Right ventricle myocardium inferior (tissue), 1 donor: Measurements from ENCODE around the gene RNF41. TPM values are rescaled to one million over a fixed set of nuclear protein-coding genes. Genes with fewer than 3 reads are reported as not detected.

Source experiments
- ATAC-seq: fragments of 200-7000 bp; cut with Tn5 transposase; one replicate; pipeline ENCODE4 v1.9.1; 2020; ENCODE audit warnings: mild to moderate bottlenecking, moderate library complexity
- DNase-seq: peaks from one replicate; pipeline ENCODE4 v3.0.0; 2021; ENCODE audit errors: missing footprints
- intact Hi-C: fragments of 100-400 bp; cut with DNase I; formaldehyde crosslinking; loops from one replicate; pipeline ENCODE4 v1.11.0; 2022
- total RNA-seq: library from RNA; stranded (reverse); fragmentation: NEBNext Ultra II Directional; extraction: Animal tissue kit (Norgen Biotek cat#: 25700); gene quantifications from one replicate; pipeline ENCODE4 v1.2.1, GENCODE V29; 2021
- donor health status: DM: no; HTN: yes; CAD: no; lungs with severe emphysema.

Gene RNF41
- total RNA-seq, 1 donor from 2014 or later: 53.8 TPM

- ATAC-seq: no peak
- no peak for DNase-seq
- intact Hi-C loops: no loop called here
Measured at GRCh38 chr12:56252649-56253048, 30.9 kb upstream of the RNF41 start.

GRCh38 chr12:56248711-56249110 lies 27.0 kb upstream of the RNF41 start:
- peak; percentile 16 for DNase-seq

GRCh38 chr12:56247923-56248322 lies 26.2 kb upstream of the RNF41 start:
- intact Hi-C loops: no loop called here
- peak; percentile 50 for DNase-seq
- ATAC-seq: no peak

More at GRCh38 chr12:56248711-56249110, 27.0 kb upstream of the RNF41 start:
- no peak for ATAC-seq
- intact Hi-C loops: no loop called here

GRCh38 chr12:56244494-56244893 lies 22.8 kb upstream of the RNF41 start:
- ATAC-seq: no peak
- no peak for DNase-seq
- intact Hi-C loops: no loop called here

GRCh38 chr12:56243731-56244181 lies 22.0 kb upstream of the RNF41 start:
- ATAC-seq (peak; percentile 35), DNase-seq (no peak)
- intact Hi-C loops: no loop called here

GRCh38 chr12:56242986-56243385 lies 21.3 kb upstream of the RNF41 start:
- DNase-seq: peak; percentile 62
- ATAC-seq: no peak
- intact Hi-C loops: no loop called here

GRCh38 chr12:56241424-56242303 lies 19.9 kb upstream of the RNF41 start:
- ATAC-seq (no peak), DNase-seq (peak; percentile 48)
- intact Hi-C loops: no loop called here

GRCh38 chr12:56237552-56237951 lies 15.8 kb upstream of the RNF41 start:
- intact Hi-C loops: no loop called here
- ATAC-seq: no peak
- peak; percentile 44 for DNase-seq

GRCh38 chr12:56236985-56237384 lies 15.3 kb upstream of the RNF41 start:
- no peak for DNase-seq
- intact Hi-C loops: no loop called here
- no peak for ATAC-seq

- peak; percentile 7 for DNase-seq
- intact Hi-C loops: no loop called here
Measured at GRCh38 chr12:56236091-56236490, 14.4 kb upstream of the RNF41 start.

GRCh38 chr12:56234746-56235436 lies 13.2 kb upstream of the RNF41 start:
- no peak for ATAC-seq
- DNase-seq: peak; percentile 25
- intact Hi-C loops: no loop called here

More at GRCh38 chr12:56236091-56236490, 14.4 kb upstream of the RNF41 start:
- no peak for ATAC-seq

GRCh38 chr12:56231184-56231582 lies 9.5 kb upstream of the RNF41 start:
- intact Hi-C loops: no loop called here
- DNase-seq (peak; percentile 60), ATAC-seq (no peak)

- ATAC-seq (no peak), DNase-seq (peak; percentile 15)
- intact Hi-C loops: no loop called here
Measured at GRCh38 chr12:56230432-56231183, 8.9 kb upstream of the RNF41 start.

GRCh38 chr12:56229916-56230431 lies 8.3 kb upstream of the RNF41 start, which contains the start of gene SLC39A5:
Gene SLC39A5 (plus strand): TSS chr12:56230051. CDS start chr12:56231275, 1,224 bp downstream.
- DNase-seq: peak; percentile 2
- intact Hi-C loops: no loop called here
- no peak for ATAC-seq

GRCh38 chr12:56229082-56229481 lies 7.4 kb upstream of the RNF41 start:
- intact Hi-C loops: no loop called here
- DNase-seq: peak; percentile 11
- no peak for ATAC-seq

- DNase-seq (no peak), ATAC-seq (no peak)
- intact Hi-C loops: loop anchor here (1.0 to 5.0 kb wide), 4 partner anchors 32 to 106 kb away; partner anchors contain the start of genes ANKRD52 and CS
Measured at GRCh38 chr12:56224954-56225353, 3.2 kb upstream of the RNF41 start.

- DNase-seq (peak; percentile 99), ATAC-seq (peak; percentile 87)
- intact Hi-C loops: loop anchor here (1.0 to 5.0 kb wide), 4 partner anchors 31 to 105 kb away; partner anchors contain the start of genes ANKRD52 and CS
Measured at GRCh38 chr12:56224102-56224701, 2.5 kb upstream of the RNF41 start, which contains the start of gene NABP2. Gene NABP2 (plus strand): TSS chr12:56224342. CDS start chr12:56224857, 515 bp downstream.

GRCh38 chr12:56223571-56224101 lies 1.9 kb upstream of the RNF41 start:
- no peak for ATAC-seq

More at GRCh38 chr12:56223571-56224101, 1.9 kb upstream of the RNF41 start:
- intact Hi-C loops: loop anchor here (1.0 to 5.0 kb wide), 4 partner anchors 30 to 104 kb away; partner anchors contain the start of genes ANKRD52 and CS
- DNase-seq: no peak
